Sigmoid colon (tissue), 7 donors: ENCODE results near the gene NOX4. TPM values are rescaled to one million over a fixed set of nuclear protein-coding genes. Genes with fewer than 3 reads are reported as not detected.

Experiments used
- DNase-seq: peaks from one replicate; pipeline ENCODE4 v3.0.0-alpha.2; 2019
- H3K27ac ChIP-seq, 4 donors: fragments of 200-600 bp; sonication (generic); one replicate each; pipeline ENCODE4 v1.5.1; 2016 to 2019; ENCODE audit warnings: mild to moderate bottlenecking in 1 of 4
- H3K27me3 ChIP-seq, 3 donors: fragments of 200-600 bp; sonication (generic); one replicate each; pipeline ENCODE4 v1.5.1; 2019; ENCODE audit warnings: mild to moderate bottlenecking in 1 of 3
- H3K36me3 ChIP-seq, 4 donors: fragments of 200-600 bp; sonication (generic); one replicate each; pipeline ENCODE4 v1.5.1; 2016 to 2019
- H3K4me1 ChIP-seq, 4 donors: fragments of 200-600 bp; sonication (generic); one replicate each; pipeline ENCODE4 v1.5.1; 2017 to 2019
- H3K4me3 ChIP-seq, 4 donors: fragments of 200-600 bp; sonication (generic); one replicate each; pipeline ENCODE4 v1.5.1; 2017 to 2019; ENCODE audit warnings: mild to moderate bottlenecking in 2 of 4, moderate library complexity in 1 of 4
- H3K9me3 ChIP-seq, 4 donors: fragments of 200-600 bp in 3 of 4; sonication (generic) in 3 of 4; one replicate each; pipeline versions ENCODE4 v1.5.1 to v1.6.1; 2013 to 2019
- EP300 ChIP-seq, 4 donors: sonication (generic); formaldehyde crosslinking; IDR thresholded peaks; one replicate each; pipeline ENCODE4 v1.6.1; 2017; ENCODE audit warnings: antibody characterized with exemption in 4 of 4
- POLR2A ChIP-seq, 2 donors: fragments of 450-650 bp; IDR thresholded peaks; one replicate each; pipeline ENCODE4 v1.6.1; 2016; ENCODE audit warnings: antibody characterized with exemption in 2 of 2, mild to moderate bottlenecking in 2 of 2, moderate library complexity in 2 of 2
- POLR2AphosphoS5 ChIP-seq, 4 donors: sonication (generic); formaldehyde crosslinking; IDR thresholded peaks; one replicate each; pipeline ENCODE4 v1.6.1; 2017; ENCODE audit warnings: antibody characterized with exemption in 4 of 4
- WGBS, 2 donors: extraction: QIAGEN DNeasy Blood & Tissue Kit; methylation state at CpG; one replicate each; pipeline ENCODE4 v1.1.7; 2013; 5-methylcytosine and 5-hydroxymethylcytosine counted together
- intact Hi-C: fragments of 100-400 bp; cut with DNase I; formaldehyde crosslinking; loops from one replicate; pipeline ENCODE4 v1.15.1; 2023
- polyA plus RNA-seq, 3 donors: library from polyadenylated mRNA; stranded (reverse); fragments of 200-250 nt; gene quantifications; one replicate each; pipeline ENCODE4 v1.2.3, GENCODE V29; 2013
- total RNA-seq, 4 donors: library from RNA; depleted of rRNA; stranded (reverse); fragments of >200 nt; gene quantifications; one replicate each; pipeline ENCODE4 v1.1.0, GENCODE V29; 2016
- TF ChIP-seq, protein P1 (sequence below), 4 experiments: fragments of 450-650 bp in 3 of 4; fragments of 200-600 bp in 1 of 4; IDR thresholded peaks; one replicate each; pipeline ENCODE4 v1.5.1; 2016 to 2019; ENCODE audit warnings: antibody characterized with exemption in 4 of 4, mild to moderate bottlenecking in 3 of 4, moderate library complexity in 2 of 4
- donor health status: healthy with polysubstance abuse.
- donor health status: Bipolar disorder and iron deficiency.
- donor health status: healthy.

Gene NOX4
- total and polyA plus RNA-seq, 7 donors = under 0.01 to 36.3 (median 10.9) TPM; not detected in 1

DNA sequence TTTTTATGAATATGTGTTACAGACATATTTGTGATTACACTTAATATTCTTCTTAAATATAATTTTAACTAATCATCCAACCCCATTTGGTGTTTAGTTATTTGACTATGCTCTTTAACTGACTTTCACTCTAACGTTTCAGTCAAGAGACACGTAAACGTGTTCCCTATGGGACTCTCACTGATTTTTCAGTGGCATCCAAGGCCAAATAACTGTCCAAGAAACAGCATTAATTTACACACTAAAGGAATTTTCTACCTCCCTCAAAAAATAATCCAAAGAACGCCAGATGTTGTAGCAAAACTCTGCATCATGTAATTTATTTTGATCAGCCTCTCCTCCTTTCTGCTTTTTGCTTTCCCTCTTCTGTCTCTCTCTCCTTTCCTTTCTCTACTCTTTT, 44.0 kb upstream of the NOX4 start:
- no peaks in the 10 kb centered on the region for H3K36me3 ChIP-seq
- TF ChIP-seq, protein P1, sequence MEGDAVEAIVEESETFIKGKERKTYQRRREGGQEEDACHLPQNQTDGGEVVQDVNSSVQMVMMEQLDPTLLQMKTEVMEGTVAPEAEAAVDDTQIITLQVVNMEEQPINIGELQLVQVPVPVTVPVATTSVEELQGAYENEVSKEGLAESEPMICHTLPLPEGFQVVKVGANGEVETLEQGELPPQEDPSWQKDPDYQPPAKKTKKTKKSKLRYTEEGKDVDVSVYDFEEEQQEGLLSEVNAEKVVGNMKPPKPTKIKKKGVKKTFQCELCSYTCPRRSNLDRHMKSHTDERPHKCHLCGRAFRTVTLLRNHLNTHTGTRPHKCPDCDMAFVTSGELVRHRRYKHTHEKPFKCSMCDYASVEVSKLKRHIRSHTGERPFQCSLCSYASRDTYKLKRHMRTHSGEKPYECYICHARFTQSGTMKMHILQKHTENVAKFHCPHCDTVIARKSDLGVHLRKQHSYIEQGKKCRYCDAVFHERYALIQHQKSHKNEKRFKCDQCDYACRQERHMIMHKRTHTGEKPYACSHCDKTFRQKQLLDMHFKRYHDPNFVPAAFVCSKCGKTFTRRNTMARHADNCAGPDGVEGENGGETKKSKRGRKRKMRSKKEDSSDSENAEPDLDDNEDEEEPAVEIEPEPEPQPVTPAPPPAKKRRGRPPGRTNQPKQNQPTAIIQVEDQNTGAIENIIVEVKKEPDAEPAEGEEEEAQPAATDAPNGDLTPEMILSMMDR (IDR thresholded peaks at IDR 0.05) = no peak
- no peak for TF ChIP-seq POLR2AphosphoS5 (IDR thresholded peaks at IDR 0.05)
- TF ChIP-seq EP300 (IDR thresholded peaks at IDR 0.05) = no peak
- no peak for TF ChIP-seq POLR2A (IDR thresholded peaks at IDR 0.05)
- 81 to 85% methylated on average over 4 of the region's 4 CpGs for WGBS, 2 donors
- intact Hi-C loops = no loop called here
- no peaks in the 10 kb centered on the region for H3K27me3 ChIP-seq
- no peak overlapping the region for H3K4me3 ChIP-seq
- no peaks in the 10 kb centered on the region for H3K9me3 ChIP-seq
- H3K4me1 ChIP-seq = peaks cover 0 to 6% (median 0%) of the 10 kb centered on the region in 4 donors
- no peak for DNase-seq
- H3K27ac ChIP-seq = no peak overlapping the region

DNA sequence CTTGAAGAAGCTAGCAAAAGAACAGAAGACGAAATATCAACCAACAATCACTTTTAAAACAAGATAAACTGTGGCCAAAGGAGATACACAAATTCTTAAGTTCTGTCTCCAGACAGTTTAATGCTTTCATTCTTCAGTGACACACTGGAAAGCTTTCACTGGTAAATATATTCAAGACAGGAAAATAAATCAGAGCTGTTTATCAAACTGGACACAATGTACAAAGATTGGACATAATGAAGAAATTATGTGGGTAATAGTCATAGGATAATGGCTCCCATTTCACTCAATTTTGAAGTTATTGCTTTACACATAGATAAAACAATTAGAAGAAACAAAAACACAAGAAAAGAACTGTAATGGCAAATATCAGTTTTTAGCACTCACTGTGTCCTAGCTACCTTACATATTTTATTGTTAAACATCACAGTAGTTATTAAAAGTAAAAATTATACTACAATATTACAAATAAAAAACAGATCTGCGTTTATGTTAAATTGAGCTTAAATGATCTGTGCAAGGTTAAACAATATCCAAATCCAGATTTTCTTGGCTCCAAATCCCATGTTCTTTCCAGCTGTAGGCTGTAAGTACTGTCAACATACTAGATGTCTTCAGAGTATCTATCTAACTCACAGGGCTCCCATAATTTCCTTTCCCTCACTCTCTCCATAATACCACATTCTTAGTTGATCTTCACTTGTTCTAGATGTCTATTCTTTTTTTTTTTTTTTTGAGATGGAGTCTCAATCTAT, 38.6 kb upstream of the NOX4 start:
- no peaks in the 10 kb centered on the region for H3K9me3 ChIP-seq
- 73 to 78% methylated on average over 2 of the region's 2 CpGs for WGBS, 2 donors
- H3K27me3 ChIP-seq = no peaks in the 10 kb centered on the region
- TF ChIP-seq POLR2AphosphoS5 (IDR thresholded peaks at IDR 0.05) (no peak), POLR2A (IDR thresholded peaks at IDR 0.05) (no peak), EP300 (IDR thresholded peaks at IDR 0.05) (no peak)
- TF ChIP-seq, protein P1 (IDR thresholded peaks at IDR 0.05) = no peak
- intact Hi-C loops = no loop called here
- no peaks in the 10 kb centered on the region for H3K4me1 ChIP-seq
- DNase-seq = no peak
- no peak overlapping the region for H3K27ac ChIP-seq
- no peak overlapping the region for H3K4me3 ChIP-seq
- no peaks in the 10 kb centered on the region for H3K36me3 ChIP-seq

DNA sequence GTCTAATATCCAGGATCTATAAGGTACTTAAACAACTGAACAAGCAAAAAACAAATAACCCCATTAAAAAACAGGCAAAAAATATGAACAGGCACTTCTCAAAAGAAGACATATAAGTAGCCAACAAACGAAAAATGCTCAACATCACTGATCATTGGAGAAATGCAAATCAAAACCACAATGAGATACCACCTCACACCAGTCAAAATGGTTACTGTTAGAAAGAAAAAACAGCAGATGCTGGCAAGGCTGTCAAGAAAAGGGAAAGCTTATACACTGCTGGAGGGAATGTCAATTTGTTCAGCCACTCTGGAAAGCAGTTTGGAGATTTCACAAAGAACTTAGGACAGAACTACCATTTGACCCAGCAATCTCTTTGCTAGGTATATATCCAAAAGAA, 30.6 kb upstream of the NOX4 start:
- H3K27ac ChIP-seq = no peak overlapping the region
- WGBS, 2 donors = 73 to 77% methylated on average over 1 of the region's 1 CpG
- TF ChIP-seq, protein P1 (IDR thresholded peaks at IDR 0.05) = no peak
- TF ChIP-seq POLR2AphosphoS5 (IDR thresholded peaks at IDR 0.05) = no peak
- no peak for TF ChIP-seq EP300 (IDR thresholded peaks at IDR 0.05)
- no peak for TF ChIP-seq POLR2A (IDR thresholded peaks at IDR 0.05)
- intact Hi-C loops = no loop called here
- no peaks in the 10 kb centered on the region for H3K27me3 ChIP-seq
- H3K4me1 ChIP-seq = no peaks in the 10 kb centered on the region
- H3K4me3 ChIP-seq = no peak overlapping the region
- H3K36me3 ChIP-seq = no peaks in the 10 kb centered on the region
- DNase-seq = no peak
- no peaks in the 10 kb centered on the region for H3K9me3 ChIP-seq

DNA sequence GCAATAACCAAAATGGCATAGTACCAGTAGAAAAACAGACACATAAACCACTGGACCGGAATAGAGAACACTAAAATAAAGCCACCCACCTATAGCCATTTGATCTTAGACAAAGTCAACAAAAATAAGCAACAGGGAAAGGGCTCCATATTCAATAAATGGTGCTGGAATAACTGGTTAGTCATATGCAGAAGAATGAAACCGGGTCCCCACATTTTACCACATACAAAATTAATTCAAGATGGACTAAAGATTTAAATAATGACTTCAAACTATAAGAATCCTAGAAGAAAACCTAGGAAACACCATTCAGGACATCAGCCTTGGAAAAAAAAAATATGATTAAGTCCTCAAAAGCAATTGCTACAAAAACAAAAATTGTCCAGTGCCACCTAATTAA, 30.1 kb upstream of the NOX4 start:
- H3K27me3 ChIP-seq = no peaks in the 10 kb centered on the region
- no peak for DNase-seq
- H3K27ac ChIP-seq = no peak overlapping the region
- H3K4me1 ChIP-seq = no peaks in the 10 kb centered on the region
- WGBS, 2 donors = 87 to 91% methylated on average over 2 of the region's 2 CpGs
- H3K36me3 ChIP-seq = no peaks in the 10 kb centered on the region
- intact Hi-C loops = no loop called here
- no peak for TF ChIP-seq POLR2AphosphoS5 (IDR thresholded peaks at IDR 0.05)
- TF ChIP-seq, protein P1 (IDR thresholded peaks at IDR 0.05) = no peak
- no peak for TF ChIP-seq EP300 (IDR thresholded peaks at IDR 0.05)
- no peak for TF ChIP-seq POLR2A (IDR thresholded peaks at IDR 0.05)
- no peak overlapping the region for H3K4me3 ChIP-seq
- H3K9me3 ChIP-seq = no peaks in the 10 kb centered on the region

DNA sequence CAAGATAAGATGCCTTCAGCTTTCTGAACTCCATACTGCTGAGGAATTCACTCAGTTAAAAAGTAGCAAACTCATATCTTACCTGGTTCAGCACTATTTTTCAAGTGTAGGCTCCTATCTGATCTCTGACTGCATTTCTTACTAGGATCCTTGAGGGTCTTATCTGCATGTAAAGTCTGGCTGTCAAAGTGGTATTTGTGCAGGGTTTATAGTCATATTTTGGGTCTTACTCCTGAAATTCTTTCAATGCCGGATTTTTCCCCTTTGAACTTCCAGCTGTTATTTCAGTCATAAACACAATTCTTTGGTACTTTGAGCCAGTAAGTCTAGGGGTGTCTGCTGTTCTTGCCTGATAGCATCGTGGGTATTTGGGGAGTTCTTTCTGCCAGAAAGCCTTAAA, 25.3 kb upstream of the NOX4 start:
- Histone ChIP-seq H3K36me3 (no peaks in the 10 kb centered on the region), H3K9me3 (no peaks in the 10 kb centered on the region), H3K4me3 (no peak overlapping the region), H3K27ac (no peak overlapping the region), H3K27me3 (no peaks in the 10 kb centered on the region), H3K4me1 (no peaks in the 10 kb centered on the region)
- DNase-seq = no peak
- 61 to 62% methylated on average over 2 of the region's 2 CpGs for WGBS, 2 donors
- intact Hi-C loops = no loop called here
- no peak for TF ChIP-seq POLR2AphosphoS5 (IDR thresholded peaks at IDR 0.05)
- TF ChIP-seq EP300 (IDR thresholded peaks at IDR 0.05) = no peak
- TF ChIP-seq POLR2A (IDR thresholded peaks at IDR 0.05) = no peak
- TF ChIP-seq, protein P1 (IDR thresholded peaks at IDR 0.05) = no peak
